HG02852 (cell line): ENCODE results near the gene BDH1.
"Not testable (repeated sequence)": the region's sequence is repeated elsewhere in the genome, so short reads cannot be mapped to it uniquely, and the experiment has no call there.

Experiments
- ATAC-seq: cut with Tn5 transposase; IDR thresholded peaks from one replicate; pipeline ENCODE4 v1.9.1; 2021; ENCODE audit warnings: mild to moderate bottlenecking, moderate library complexity; ENCODE audit not compliant: unreplicated experiment

BDH1 gene

GRCh38 chr3:197490098-197491058 is 65.4 kb downstream of the BDH1 start:
- no peak for ATAC-seq

DNA sequence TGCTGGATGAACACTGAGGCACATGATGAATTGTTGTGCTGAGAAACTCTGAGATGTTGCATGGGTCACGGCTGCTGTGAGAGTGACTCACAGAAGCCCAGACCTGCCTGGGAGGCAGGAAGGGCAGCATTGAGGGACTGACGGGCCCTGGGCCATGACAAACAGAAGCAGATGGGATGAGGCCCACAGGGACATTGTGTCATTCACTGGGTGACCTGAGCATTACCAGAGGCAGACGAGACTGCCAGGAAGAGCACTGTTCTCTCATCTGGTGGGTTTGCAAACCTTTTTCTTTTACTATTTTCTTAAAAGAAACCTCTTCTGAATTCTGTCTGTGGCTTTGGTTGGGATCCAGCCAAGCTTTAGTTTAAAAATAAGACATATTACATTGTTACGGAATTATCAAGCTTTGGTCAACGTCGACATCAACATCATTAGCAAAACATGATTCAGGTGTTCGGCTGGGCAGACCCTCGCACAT is 67.8 kb downstream of the BDH1 start:
- no peak for ATAC-seq

GRCh38 chr3:197486861-197487260 is 68.9 kb downstream of the BDH1 start:
- no peak for ATAC-seq

GRCh38 chr3:197485143-197485542 is 70.6 kb downstream of the BDH1 start:
- ATAC-seq, result no peak

- ATAC-seq, result no peak
Observed at GRCh38 chr3:197484204-197484901, 71.4 kb downstream of the BDH1 start.

DNA sequence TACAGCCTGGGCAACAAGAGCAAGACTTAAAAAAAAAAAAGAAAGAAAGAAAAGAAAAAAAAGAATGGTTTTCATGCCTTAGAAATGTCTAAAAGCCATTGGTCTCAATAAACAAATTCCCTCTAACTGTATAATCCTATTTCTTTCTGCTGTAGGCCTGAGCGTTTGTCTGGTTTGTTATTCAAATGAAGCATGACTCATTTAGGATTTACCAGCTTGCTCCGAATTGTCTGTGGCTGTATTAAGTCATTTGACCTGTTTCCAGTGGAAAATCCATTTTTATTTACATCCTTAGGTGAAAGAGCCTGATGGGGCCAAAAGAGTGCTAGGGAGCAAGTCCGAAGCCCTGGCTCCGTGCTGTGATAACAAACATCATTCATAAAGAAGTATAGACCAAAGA is 73.8 kb downstream of the BDH1 start:
- no peak for ATAC-seq

DNA sequence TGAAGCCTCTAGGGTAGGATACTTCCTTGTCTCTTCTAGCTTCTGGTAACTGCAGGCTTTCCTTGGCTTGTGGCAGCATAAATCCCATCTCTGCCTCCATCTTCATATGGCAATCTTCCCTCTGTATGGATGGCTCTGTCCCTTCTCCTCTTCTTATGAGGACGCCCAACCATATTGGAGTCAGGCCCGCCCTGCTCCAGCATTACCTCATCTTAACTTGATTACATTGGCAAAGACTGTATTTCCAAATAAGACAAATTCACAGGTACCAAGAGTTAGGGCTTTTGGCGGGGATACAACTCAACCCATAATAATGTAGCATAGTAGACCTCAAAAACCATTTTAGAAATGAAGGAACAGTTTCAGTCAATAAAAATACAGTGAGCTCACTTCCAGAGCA is 75.4 kb downstream of the BDH1 start:
- no peak for ATAC-seq

DNA sequence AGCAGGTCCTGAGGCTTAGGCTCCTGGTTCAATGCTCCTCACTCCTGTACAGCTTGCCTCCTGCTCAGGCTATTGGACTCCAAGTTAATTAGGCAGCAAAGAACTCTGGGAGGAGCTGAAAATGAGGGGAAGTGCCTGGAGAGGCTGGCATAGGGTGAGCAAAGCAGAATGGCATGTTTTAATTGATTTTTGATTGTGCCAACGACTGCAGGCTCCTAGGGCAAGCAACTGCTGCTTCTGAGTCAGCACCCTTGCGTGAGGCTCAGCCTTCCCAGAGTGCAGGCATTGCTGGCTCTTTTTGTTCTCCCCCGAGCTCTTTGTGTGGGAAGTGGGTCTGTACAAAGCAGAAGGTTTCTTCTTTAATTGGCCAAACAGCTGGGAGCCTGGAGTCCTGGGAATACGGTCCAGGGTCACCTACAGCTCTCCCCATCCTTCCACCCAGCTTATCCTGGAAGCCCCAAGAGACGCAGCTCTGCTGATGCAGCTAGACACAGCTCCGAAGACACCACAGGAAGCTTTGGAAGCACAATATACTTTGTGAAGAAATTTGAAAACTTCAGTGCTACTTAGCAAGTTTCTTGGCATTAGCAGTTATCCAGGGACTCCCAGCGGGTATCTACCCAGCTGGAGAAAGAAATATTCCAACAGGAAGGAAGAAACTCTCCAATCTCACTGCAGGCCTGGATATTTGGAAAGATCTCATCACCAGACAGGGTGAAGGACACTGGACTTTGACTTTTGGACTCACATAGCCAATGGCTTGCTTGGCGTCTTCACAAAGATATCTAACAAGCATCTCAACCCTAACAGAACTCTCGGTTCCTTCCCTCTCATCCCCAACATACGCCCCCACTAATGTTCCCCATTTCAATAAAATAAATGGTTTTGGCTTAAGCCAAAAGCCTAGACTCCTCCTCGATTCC is 76.8 kb downstream of the BDH1 start:
- no peak for ATAC-seq

DNA sequence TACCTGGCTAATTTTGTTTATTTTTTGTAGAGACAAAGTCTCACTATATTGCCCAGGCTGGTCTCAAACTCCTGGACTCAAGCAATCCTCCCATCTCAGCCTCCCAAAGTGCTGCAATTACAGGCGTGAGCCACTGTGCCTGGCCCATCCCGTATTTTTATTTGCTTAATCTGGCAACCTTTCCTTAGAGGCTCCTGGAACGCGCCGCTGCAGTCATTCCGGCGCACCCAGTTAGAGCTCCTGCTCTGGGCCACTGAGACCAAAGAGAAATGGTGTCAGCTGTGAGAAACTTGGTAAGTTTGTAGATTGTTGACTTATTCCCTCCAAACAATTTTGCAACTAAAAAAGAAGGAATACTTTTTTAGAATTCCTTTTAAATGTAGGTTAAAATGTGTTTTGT is 78.0 kb downstream of the BDH1 start:
- not testable (repeated sequence) for ATAC-seq

DNA sequence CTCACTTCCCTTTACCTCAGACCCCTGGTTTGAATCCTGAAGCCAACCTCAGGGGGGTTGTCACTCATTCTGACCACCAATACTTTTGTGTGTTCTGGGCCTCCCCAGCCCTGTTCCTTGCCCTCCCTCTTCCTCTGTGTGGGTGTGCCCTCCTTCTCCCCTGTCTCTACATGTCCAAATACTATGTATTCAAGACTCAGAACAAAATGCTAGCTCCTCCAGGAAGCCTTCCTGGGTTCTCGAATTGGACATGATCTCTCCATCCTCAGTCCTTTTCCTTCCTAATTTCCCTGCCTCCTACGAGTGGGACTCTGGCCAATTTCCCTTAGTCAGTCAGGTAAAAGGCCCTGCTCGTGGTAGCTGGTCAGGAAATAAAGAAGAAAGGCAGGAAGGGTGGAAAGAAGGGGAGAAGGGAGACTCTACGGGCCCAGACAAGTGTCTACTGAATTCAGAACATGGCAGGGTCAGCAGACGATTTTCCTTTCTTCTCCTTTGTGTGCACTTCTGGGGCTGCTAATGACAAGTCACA is 79.7 kb downstream of the BDH1 start:
- ATAC-seq, result no peak

- ATAC-seq, result no peak
Observed at GRCh38 chr3:197475514-197475913, 80.3 kb downstream of the BDH1 start.

GRCh38 chr3:197472151-197472550 is 83.6 kb downstream of the BDH1 start:
- ATAC-seq, result no peak

DNA sequence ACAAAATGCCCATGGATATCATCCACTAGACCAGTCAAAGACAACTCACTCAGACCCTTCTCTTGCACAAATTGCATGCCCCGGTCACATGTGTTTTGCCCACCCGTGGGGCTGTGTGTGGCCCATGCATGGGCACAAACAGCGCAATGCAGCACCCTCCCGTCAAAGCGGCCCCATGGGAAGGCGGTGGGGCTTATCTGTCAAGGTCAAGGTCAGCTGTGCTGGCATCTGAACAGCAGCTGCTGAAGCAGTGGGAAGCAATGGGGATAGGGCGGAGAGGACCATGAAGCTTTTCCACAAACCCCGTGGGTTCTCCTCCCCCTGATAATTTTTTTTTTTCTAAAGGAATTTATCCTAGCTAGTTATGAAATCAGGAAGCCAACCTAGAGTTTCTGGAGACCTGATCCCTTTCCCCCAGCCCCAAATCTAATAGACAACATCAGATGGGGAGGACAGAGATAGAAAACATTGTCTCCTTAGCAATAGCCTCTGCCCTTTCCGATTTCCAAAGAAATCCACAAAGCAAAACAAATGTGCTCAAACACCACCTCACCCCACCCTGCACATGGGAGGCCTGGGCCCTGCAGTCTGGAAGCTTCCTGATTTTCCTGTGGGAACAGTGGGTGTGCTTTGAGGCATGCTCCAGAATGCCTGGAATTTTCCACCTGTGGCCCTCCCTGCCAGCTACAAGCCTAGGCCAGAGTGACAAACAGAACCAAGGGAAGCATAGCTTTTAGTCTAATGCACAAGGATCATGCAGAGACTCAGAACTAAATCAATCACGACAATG is 84.4 kb downstream of the BDH1 start:
- ATAC-seq, result no peak

- ATAC-seq, result no peak
Observed at GRCh38 chr3:197468866-197469382, 86.8 kb downstream of the BDH1 start.

- ATAC-seq, result no peak
Observed at GRCh38 chr3:197468167-197468566, 87.6 kb downstream of the BDH1 start.

DNA sequence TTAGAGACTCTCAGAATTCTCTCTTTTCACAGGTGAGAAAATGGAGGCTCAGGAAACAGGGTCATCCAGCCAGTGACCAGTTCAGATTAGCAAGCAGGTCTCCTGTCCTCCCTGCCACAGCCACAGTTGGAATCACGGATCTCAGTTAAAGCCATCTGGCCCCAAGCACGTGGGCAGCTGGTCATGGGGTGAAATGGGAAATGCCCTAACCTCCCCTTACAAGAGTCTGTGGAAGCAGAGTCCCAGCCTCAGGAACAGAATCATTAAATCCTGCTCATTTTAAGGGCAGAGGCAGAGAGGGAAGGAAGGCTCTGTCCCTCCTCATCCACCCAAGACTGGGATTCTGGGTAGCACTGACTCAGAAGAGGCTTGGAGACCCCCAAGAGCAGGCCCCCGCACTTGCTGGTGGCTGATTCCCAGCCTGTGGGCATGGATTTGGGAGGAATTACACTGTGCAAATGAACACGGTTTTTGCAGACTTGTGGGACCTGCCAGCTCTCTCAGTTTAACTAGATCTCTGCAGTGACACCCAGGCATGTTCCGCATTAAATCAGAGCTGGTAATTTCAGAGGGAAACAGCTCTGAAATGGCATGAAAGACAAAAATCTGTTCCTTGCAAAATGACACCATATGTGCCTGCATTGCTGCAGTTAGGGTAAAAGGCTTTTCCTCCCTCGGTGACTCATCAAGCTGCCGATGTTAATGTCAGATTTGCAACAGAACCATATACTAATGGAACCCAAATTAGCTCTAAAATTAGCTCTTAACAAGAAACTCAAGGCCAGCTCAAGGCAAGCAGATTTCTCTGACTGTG is 89.0 kb downstream of the BDH1 start:
- ATAC-seq, result no peak

DNA sequence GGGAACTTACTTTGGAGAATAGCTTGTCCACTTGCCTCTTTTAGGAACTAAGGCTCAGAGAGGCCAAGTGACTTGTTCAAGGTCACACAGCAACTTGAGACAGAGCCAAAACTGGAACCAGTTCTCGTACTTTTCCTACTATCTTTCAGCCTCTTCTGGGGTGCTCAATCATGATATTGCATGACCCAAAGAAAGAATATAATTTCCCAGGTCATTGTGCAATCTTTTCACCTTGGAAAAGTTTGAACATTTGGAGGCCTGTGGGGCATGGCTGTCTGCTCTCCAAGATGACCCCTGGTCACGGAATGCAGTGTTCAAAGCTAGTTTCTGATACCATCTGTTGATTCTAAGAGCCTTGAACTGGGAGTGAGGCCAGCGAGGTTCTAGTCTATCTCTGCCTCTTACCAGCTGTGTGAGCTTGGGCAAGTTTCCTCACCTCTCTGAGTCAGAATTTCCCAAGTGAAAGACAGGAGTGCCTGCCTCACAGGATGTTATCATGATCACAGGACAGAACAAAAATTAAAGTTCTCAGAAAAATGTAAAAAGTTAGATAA is 89.7 kb downstream of the BDH1 start:
- ATAC-seq, result no peak

- no peak for ATAC-seq
Observed at GRCh38 chr3:197465197-197465995, 90.4 kb downstream of the BDH1 start.
